Measurements from ENCODE around the gene KCNH4. TPM values are rescaled to one million over a fixed set of nuclear protein-coding genes. Genes with fewer than 3 reads are reported as not detected.

Gene KCNH4
- total and polyA plus RNA-seq, 9 of the 15 experiments (the other 6 are each of a cell fraction or from before 2014, with no cell fraction given): 0.10 to 1.8 (median 0.50) TPM

GRCh38 chr17:42221886-42222745, 41.2 kb upstream of the KCNH4 start (continued):
- TF ChIP-seq HMG20B (CRISPR knock-in tag; IDR thresholded peaks at IDR 0.05) (no peak), CC2D1A (IDR thresholded peaks at IDR 0.05) (0 out of 2 replicates have a peak, but pooled peaks have one; percentile 29), SAFB (IDR thresholded peaks at IDR 0.05; ENCODE audit: borderline replicate concordance, low read depth, low read length) (no peak), ZNF146 (CRISPR knock-in tag; IDR thresholded peaks at IDR 0.05; ENCODE audit: unreplicated experiment) (no peak), IRF1 (CRISPR knock-in tag; IDR thresholded peaks at IDR 0.05; ENCODE audit: borderline replicate concordance) (no peak), CHD1 (IDR thresholded peaks at IDR 0.05; ENCODE audit: low read length) (no peak), ZNF3 (CRISPR knock-in tag; IDR thresholded peaks at IDR 0.05) (no peak), NR4A1 (CRISPR knock-in tag; IDR thresholded peaks at IDR 0.05) (no peak), NR4A1 (tag; IDR thresholded peaks at IDR 0.05) (no peak), GTF2E2 (tag; IDR thresholded peaks at IDR 0.05) (no peak), ZKSCAN1 (IDR thresholded peaks at IDR 0.05; ENCODE audit: low read depth, low read length) (no peak), ZNF79 (CRISPR knock-in tag; IDR thresholded peaks at IDR 0.05; ENCODE audit: low read depth) (no peak), ID3 (CRISPR knock-in tag; IDR thresholded peaks at IDR 0.05) (no peak), ID3 (tag; IDR thresholded peaks at IDR 0.05) (no peak), ASH1L (IDR thresholded peaks at IDR 0.05; ENCODE audit: borderline replicate concordance, low read depth, partially characterized antibody) (peak; percentile 25), TCF15 (CRISPR knock-in tag; IDR thresholded peaks at IDR 0.05) (no peak), EHMT2 (IDR thresholded peaks at IDR 0.05) (peak; percentile 58; the same call in 1 of the 2 replicates), HDAC2 (IDR thresholded peaks at IDR 0.05) (no peak), MEIS2 (IDR thresholded peaks at IDR 0.05; ENCODE audit: partially characterized antibody) (no peak), TAF7 (tag; IDR thresholded peaks at IDR 0.05) (peak; percentile 34; the same call in 1 of the 2 replicates), ELF4 (CRISPR knock-in tag; IDR thresholded peaks at IDR 0.05) (peak; percentile 96), GATA2 (CRISPR knock-in tag; IDR thresholded peaks at IDR 0.05) (no peak), PHTF2 (CRISPR knock-in tag; IDR thresholded peaks at IDR 0.05) (no peak), MBD2 (IDR thresholded peaks at IDR 0.05; ENCODE audit: borderline replicate concordance, low read depth) (no peak), NR2C1 (IDR thresholded peaks at IDR 0.05) (no peak), NR2C1 (tag; IDR thresholded peaks at IDR 0.05) (no peak), TEAD1 (CRISPR knock-in tag; IDR thresholded peaks at IDR 0.05) (no peak)
- TF ChIP-seq, protein P1, sequence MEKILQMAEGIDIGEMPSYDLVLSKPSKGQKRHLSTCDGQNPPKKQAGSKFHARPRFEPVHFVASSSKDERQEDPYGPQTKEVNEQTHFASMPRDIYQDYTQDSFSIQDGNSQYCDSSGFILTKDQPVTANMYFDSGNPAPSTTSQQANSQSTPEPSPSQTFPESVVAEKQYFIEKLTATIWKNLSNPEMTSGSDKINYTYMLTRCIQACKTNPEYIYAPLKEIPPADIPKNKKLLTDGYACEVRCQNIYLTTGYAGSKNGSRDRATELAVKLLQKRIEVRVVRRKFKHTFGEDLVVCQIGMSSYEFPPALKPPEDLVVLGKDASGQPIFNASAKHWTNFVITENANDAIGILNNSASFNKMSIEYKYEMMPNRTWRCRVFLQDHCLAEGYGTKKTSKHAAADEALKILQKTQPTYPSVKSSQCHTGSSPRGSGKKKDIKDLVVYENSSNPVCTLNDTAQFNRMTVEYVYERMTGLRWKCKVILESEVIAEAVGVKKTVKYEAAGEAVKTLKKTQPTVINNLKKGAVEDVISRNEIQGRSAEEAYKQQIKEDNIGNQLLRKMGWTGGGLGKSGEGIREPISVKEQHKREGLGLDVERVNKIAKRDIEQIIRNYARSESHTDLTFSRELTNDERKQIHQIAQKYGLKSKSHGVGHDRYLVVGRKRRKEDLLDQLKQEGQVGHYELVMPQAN (IDR thresholded peaks at IDR 0.05; ENCODE audit: borderline replicate concordance): peak; percentile 68; the same call in 1 of the 2 replicates

Data from K562 (cell line).